Hematopoietic multipotent progenitor cell treated with erythropoietin and hydrocortisone succinate and interleukin-3 and kit ligand, for 6 days (in vitro differentiated cells): Measurements from ENCODE around the gene PLD1.

Experiments used
- DNase-seq: peaks from one replicate; pipeline ENCODE4 v3.0.0-alpha.2; 2015

The PLD1 gene

DNA sequence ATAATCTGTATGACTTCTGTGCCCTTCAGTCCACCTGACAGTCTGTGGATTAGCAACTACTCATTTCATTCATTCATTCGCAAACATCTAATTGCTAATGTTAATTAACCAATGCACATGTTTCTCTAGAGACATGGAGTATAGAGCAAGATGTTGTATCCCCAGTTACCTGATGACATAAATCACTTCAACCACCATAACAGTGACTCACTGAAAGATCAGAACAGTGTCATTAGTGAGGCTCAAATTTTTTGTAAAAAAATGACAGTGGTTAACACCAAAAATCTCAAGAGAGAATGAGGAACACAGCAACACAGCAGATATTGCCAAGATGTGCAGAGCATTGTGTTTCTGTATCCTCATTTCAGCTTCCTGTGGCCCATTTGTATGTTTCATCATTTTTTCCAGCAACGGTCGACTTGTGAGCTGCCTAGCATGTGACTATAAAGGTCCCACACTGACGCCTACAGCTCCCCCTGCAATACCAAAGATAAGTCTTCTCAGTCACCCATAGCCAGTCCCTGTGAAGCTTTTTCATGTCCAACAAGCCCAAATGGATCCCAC is 3.7 kb upstream of the PLD1 start:
- DNase-seq, result peak; percentile 92

GRCh38 chr3:171813278-171813896 is 3.1 kb upstream of the PLD1 start:
- DNase-seq, result no peak

- no peak for DNase-seq
Observed at GRCh38 chr3:171812811-171813210, 2.5 kb upstream of the PLD1 start.

DNA sequence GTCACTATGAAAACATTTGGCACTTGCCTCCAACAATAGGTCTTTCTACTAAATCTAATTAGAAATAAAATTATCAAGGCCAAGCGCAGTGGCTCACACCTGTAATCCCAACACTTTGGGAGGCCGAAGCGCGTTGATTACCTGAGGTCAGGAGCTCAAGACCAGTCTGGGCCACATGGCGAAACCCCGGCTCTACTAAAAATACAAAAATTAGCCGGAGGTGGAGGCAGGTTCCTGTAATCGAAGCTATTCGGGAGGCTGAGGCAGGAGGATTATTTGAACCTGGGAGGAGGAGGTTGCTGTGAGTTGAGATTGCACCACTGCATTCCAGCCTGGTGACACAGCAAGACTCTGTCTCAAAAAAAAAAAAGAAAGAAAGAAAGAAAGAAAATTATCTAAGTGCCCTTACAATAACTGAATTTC is 1.6 kb upstream of the PLD1 start:
- no peak for DNase-seq

- peak; percentile 92 for DNase-seq
Observed at GRCh38 chr3:171811295-171811912, 1.1 kb upstream of the PLD1 start.

GRCh38 chr3:171810629-171811294 is 479 bp upstream of the PLD1 start:
- DNase-seq, result no peak

DNA sequence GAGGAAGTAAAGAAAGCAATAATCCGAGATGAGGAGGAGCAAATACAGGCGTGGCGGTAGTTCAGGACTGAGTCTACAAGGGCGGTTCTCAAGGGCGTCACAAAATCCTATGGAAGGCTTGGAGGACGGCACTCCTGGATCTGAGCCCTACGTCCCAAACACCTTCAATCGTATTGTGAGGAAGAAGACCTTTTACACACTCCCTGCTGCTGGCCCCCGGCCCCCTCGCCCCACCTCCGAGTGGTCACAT is 747 bp downstream of the PLD1 start:
- no peak for DNase-seq

GRCh38 chr3:171807806-171808205 is 2.5 kb downstream of the PLD1 start:
- no peak for DNase-seq

DNA sequence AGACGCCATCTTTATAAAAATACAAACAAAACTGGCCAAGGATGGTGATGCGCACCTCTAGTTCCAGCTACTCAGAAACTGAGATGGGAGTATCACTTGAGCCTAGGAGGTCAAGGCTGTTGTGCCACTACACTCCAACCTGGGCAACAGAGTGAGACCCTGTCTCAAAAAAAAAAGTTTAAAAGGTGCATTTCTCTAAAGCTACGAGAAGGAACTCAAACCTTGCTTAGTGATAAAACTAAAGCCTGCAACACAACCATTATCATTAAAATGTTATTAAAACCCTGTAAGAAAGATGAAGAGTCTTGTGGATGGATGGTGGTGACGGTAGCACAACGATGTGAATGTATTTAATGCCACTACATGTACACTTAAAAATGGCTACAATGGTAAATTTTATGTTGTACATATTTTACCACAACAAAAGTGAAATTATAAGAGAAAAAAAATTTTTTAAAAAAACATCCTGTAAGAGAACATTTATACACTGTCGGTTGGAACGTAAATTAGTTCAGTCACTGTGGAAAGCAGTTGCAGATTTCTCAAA is 3.1 kb downstream of the PLD1 start:
- DNase-seq, result no peak

GRCh38 chr3:171806200-171807128 is 3.8 kb downstream of the PLD1 start:
- peak; percentile 74 for DNase-seq

DNA sequence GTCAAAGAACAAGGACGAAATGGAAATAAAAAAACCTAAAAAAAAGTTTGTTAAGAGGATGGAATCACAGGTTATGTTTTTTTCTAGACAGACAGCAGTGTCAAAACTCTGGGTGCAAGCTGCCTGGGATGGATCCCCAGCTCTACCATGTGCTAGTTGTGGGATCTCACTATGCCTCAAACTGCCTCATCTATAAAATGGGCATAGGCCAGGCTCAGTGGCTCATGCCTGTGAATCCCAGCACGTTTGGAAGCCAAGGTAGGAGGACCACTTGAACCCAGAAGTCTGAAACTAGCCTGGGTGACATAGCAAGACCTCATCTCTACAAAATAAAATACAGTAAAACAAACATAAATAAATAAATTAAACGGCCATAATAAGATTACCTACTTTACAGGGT is 4.6 kb downstream of the PLD1 start:
- no peak for DNase-seq

GRCh38 chr3:171804618-171805389 is 5.5 kb downstream of the PLD1 start:
- DNase-seq, result peak; percentile 27

- peak; percentile 54 for DNase-seq
Observed at GRCh38 chr3:171803044-171803443, 7.2 kb downstream of the PLD1 start.

DNA sequence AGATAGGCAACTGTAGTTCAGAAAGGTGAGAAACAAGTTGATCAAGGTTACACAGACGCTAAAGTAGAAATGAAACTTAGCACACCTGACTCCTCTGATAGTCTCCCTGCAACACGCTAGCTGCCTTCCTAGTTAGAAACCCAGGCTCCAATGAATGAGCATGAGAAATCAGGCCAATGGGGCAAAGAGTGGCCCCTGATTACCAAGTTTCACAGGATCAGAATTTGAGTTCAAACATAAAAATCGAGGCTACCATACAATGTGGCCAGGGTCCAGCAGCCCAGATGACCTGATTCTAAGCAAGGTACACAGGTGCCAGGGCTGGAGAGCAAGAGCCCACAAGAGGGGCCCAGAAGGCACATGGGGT is 7.7 kb downstream of the PLD1 start:
- DNase-seq, result no peak

DNA sequence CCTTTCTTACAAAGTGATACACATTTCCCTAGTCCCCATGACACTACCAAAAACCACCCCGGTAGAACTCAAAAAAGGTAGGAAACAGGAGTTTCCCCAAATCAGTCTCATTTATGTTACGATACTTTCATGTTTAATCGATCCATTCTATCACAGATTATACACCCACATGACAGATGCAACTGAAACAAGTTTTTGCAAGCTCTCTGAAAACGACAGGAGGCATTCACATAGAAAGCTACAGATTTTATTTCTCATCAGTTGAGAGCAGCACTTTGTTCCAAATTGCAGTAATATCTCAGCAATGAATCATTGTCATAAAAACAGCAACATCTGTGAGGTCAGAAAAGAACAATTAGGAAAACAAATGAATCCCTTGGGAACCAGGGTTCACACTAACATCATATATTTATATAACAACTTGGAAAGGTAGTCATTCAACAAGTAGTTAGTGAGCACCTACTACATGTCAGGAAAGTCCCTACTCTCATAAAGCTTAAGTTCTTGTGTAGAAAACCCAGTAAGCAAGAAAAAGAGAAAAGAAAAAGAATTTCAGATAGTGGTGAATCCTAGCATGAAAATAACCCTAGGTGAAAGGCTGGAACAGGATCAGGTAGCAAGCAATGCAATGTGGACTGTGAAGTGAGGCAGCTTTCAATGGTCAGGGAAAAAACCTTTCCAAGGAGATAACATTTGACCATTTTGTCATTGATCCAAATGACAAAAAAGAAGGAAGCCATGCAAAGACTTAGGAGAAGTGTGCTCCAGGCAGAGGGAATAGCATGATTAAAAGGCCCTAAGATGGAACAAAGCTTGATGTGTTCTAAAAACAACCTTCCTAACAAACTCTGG is 8.3 kb downstream of the PLD1 start:
- no peak for DNase-seq

- DNase-seq, result no peak
Observed at GRCh38 chr3:171799501-171799900, 10.8 kb downstream of the PLD1 start.

DNA sequence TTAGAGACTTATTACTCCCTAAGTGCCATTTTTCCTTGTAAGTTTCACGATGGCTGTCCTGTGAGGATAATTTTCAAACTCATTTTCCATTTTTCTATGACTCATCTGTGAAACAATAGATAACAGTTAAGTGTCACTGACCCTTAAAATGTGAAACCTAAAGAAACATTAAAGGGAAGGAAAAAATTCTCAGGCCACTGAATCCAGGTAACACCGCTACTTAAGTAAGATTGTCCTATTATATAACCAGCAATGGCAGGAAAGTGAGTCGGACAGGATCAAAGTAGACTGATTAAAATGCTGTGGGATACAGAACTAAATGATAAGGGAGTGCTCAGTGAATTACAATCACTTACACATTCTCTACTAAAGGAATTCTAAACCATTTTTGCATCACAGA is 12.4 kb downstream of the PLD1 start:
- no peak for DNase-seq

DNA sequence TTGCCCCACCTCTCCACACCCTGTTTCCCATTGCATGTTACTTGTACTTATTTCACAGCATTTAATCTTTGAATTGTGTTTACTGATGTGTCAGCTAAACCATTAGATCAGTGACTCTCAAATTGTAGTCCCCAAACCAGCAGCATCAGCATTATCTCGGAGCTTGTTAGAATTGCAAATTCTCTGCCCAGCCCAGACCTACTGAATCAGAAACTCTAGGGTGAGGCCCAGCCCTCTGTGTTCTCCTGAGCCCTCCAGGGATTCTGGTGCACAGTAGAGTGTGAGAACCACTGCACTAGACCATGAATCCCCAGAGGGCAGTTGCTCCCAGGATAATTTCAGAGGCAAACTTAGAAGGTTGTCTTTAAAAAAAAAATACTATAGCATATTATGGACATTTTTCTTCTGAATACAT is 13.0 kb downstream of the PLD1 start:
- DNase-seq, result no peak

DNA sequence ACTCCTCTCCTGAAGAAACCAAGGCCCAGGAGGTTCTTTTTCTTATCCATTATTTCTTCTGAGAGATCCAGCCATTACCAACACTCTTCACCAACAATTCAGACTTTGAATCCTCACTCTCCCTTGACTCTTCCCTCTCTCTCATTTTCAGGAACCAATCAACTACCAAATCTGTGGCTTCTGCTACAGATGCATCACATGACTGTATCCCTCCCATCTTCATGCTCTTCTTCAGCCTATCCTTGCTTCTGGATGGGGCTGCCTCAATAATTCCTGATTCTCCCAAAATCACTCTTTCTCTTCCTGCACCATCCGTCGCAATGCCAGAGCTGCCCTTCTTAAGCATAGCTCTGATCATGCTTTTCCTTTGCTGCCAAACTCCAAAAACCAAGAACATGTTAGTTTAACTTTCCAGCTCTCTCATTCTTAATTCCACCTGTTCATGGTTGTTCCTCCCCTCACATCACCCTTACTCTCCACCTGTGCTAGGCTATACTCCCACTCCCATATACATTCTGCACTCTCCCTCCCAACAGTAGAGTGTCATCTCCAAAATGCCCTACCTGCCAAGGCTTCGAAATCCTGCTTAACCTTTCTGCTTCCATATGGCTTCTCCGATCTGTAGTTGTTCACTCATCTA is 13.5 kb downstream of the PLD1 start:
- no peak for DNase-seq

DNA sequence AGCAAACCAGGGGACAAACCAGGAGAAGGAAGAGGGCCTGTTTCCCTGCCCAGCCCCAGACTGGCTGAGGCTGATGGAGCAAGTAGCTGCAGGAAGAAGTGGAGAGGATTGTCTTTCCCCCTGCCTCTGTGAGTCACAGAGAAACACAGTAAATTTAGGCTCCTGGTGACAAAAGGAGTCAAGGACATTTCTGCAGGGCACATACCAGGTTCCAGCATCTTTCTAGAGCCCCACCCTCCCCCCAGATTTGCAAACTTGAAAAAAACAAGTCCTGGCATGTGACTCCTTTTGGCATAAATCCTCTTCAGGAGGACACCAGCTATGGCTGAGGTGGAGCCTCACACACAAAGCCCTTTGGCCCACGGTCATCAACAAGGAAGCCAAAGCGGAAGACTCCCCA is 17.8 kb downstream of the PLD1 start:
- no peak for DNase-seq

DNA sequence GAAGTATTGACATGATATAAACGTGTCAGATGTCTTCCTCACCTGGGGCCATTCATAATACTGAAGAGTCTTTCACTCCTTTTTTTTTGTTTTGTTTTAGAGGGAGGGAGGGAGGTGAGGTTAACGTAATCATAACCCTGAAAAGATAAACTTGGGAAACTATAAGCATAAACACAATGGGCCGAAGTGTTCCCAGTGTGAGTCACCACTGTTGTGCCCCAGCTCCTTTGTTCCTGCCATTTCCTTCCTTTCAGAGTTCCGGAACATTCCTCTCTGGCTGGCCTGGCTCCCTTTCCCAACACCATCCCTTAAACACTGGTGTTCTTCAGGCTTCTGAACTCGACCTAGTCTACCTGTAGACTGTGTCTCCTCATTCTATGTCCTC is 18.6 kb downstream of the PLD1 start:
- DNase-seq, result no peak
